Activated B cell treated with CpG ODN at 0.5 μM for 24 hours (primary cell): ENCODE measurements around the gene CCT3. TPM values are rescaled to one million over a fixed set of nuclear protein-coding genes. Genes with fewer than 3 reads are reported as not detected.
A peak's percentile ranks its signal among the peaks of the same experiment; 100 is the strongest.

Source experiments
- ATAC-seq: fragments of 200-7000 bp; cut with Tn5 transposase; one replicate; pipeline ENCODE4 v1.10.0; 2021; ENCODE audit warnings: low read depth, mild to moderate bottlenecking, moderate library complexity
- CTCF ChIA-PET: fragments of 350-600 bp; sonication (Branson Sonifier 250); formaldehyde crosslinking; loops from one replicate; lab custom pipeline; 2021; ENCODE audit warnings: antibody characterized with exemption; lab: Charles Lee
- POLR2A ChIA-PET: fragments of 350-600 bp; sonication (Branson Sonifier 250); formaldehyde crosslinking; loops from one replicate; lab custom pipeline; 2021; ENCODE audit warnings: antibody characterized with exemption; lab: Charles Lee
- DNase-seq: peaks from one replicate; pipeline ENCODE4 v3.0.0; 2022
- H3K27ac Mint-ChIP-seq: one replicate; pipeline ENCODE4 v1.8.0; 2020; ENCODE audit warnings: mixed read lengths
- H3K27me3 Mint-ChIP-seq: one replicate; pipeline ENCODE4 v1.8.0; 2021; ENCODE audit warnings: mixed read lengths
- H3K36me3 Mint-ChIP-seq: one replicate; pipeline ENCODE4 v1.8.0; 2021; ENCODE audit warnings: low read depth, mixed read lengths
- H3K4me1 Mint-ChIP-seq: one replicate; pipeline ENCODE4 v1.8.0; 2021; ENCODE audit warnings: mixed read lengths
- H3K4me3 Mint-ChIP-seq: one replicate; pipeline ENCODE4 v1.8.0; 2020; ENCODE audit warnings: mild to moderate bottlenecking, mixed read lengths
- H3K9me3 Mint-ChIP-seq: one replicate; pipeline ENCODE4 v1.8.0; 2020; ENCODE audit warnings: mixed read lengths
- CTCF ChIP-seq: fragments of 200-600 bp; IDR thresholded peaks from one replicate; pipeline ENCODE4 v1.8.0; 2022; ENCODE audit warnings: antibody characterized with exemption, mild to moderate bottlenecking
- intact Hi-C: fragments of 100-400 bp; cut with micrococcal nuclease; formaldehyde crosslinking; loops from one replicate; pipeline ENCODE4 v1.15.1; 2024
- total RNA-seq: library from RNA; stranded (reverse); gene quantifications from 2 replicates; pipeline ENCODE4 v1.2.3, GENCODE V29; 2022

CCT3 gene
- total RNA-seq, 1 donor from 2014 or later = 260 TPM

DNA sequence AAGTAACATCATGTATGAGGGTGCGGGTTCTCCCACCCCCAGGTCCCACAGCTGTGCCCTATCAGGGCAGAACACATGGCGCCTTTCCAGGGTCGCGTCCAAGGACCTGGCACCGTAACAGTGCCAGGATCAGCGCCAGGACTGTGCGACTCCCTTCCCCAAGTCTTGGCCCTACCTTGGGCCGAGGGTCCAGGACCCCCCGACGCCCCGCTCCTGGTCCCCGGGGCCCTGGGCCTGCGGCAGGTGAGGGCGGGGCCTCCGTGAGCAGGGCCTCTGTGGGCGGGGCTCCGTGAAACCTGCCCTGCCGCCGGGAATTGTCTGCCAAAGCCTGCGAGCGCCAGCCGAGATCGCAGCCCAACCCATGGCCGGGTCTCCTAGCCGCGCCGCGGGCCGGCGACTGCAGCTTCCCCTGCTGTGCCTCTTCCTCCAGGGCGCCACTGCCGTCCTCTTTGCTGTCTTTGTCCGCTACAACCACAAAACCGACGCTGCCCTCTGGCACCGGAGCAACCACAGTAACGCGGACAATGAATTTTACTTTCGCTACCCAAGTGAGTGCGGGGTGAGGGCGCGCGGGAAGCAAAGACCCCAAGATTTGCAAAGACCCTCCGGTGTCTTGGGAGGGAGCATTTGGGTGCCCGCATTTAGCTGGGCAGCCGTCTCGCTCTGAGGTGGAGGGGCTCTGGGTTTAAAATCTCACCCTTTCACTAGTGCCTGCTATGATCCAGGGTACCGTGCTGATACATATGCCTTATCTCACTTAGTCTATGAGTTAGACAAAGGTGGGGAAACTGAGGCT is 31.0 kb upstream of the CCT3 start, which contains the start of gene RHBG:
Gene RHBG, plus strand, starts transcription at position 323 of the 796 bp plus-strand sequence. Its CDS starts 39 bp downstream, at position 362.
- ChIA-PET POLR2A (no interaction called here), CTCF (no interaction called here)
- H3K4me3 Mint-ChIP-seq = peak within 1 kb of the TSS; percentile 63
- H3K36me3 Mint-ChIP-seq = no peaks in the 10 kb centered on the region
- DNase-seq (no peak), ATAC-seq (peak; percentile 45)
- H3K27me3 Mint-ChIP-seq = peaks cover 46% of the 10 kb centered on the region
- H3K4me1 Mint-ChIP-seq = peaks cover 4% of the 10 kb centered on the region
- H3K9me3 Mint-ChIP-seq = no peaks in the 10 kb centered on the region
- no peak for TF ChIP-seq CTCF
- no peak within 1 kb of the TSS for H3K27ac Mint-ChIP-seq
- intact Hi-C loops = no loop called here

- Mint-ChIP-seq H3K9me3 (no peaks in the 10 kb centered on the region), H3K27me3 (peaks cover 49% of the 10 kb centered on the region), H3K36me3 (no peaks in the 10 kb centered on the region), H3K4me3 (no peak overlapping the region), H3K27ac (no peak overlapping the region), H3K4me1 (peaks cover 4% of the 10 kb centered on the region)
- ChIA-PET CTCF (no interaction called here), POLR2A (no interaction called here)
- intact Hi-C loops = no loop called here
- ATAC-seq (no peak), DNase-seq (no peak)
- TF ChIP-seq CTCF = no peak
Measured at GRCh38 chr1:156368157-156368658, 30.1 kb upstream of the CCT3 start.

- no peak overlapping the region for H3K4me3 Mint-ChIP-seq
- H3K9me3 Mint-ChIP-seq = no peaks in the 10 kb centered on the region
- intact Hi-C loops = no loop called here
- H3K36me3 Mint-ChIP-seq = no peaks in the 10 kb centered on the region
- TF ChIP-seq CTCF = no peak
- CTCF ChIA-PET = no interaction called here
- POLR2A ChIA-PET = interaction anchor here (0.6 kb wide), 1 partner anchor 102 kb away, joined by 4 read pairs; no protein-coding TSS in a partner anchor
- peaks cover 48% of the 10 kb centered on the region for H3K27me3 Mint-ChIP-seq
- ATAC-seq (no peak), DNase-seq (no peak)
- no peak overlapping the region for H3K27ac Mint-ChIP-seq
- H3K4me1 Mint-ChIP-seq = peaks cover 4% of the 10 kb centered on the region
Measured at GRCh38 chr1:156367383-156368156, 29.5 kb upstream of the CCT3 start.

DNA sequence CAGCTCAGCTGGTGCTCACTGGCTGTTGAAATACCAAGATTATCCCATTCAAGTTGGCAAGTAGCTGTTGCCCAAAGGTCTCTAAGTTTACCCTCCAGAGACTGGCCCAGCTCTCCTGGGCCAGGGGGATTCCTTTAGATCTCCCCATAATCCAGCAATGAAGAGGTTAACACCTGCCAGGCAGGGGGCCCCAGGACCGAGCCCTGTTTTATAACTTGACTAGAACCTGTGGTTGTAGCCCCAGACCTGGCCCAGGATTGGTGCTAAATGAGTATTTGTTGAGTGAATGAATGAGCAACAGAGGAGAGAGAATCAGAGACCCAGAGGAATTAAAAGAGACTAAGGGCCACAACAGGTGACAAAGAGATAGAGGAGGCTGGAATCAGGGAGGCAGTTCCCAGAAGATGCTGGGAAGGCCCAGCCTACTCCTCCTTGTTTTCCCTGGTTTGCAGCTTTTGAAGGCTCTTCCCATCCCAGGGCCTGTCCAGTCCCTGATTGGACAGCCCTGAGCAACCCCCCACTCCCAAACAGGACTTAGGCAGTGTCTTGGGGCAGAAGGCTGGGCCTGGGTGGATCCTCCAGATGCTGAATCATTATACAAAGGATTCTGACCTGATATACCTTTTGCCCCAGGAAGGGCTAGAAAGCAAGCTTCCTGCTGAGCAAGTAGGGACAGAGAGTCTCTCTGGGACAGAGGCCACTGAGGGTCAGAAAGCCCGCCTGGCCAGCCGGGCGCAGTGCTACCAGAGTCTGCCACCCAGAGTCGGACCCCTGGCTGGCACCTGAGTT is 28.5 kb upstream of the CCT3 start:
- ATAC-seq (no peak), DNase-seq (no peak)
- Mint-ChIP-seq H3K27me3 (peaks cover 42% of the 10 kb centered on the region), H3K4me1 (peaks cover 4% of the 10 kb centered on the region), H3K36me3 (no peaks in the 10 kb centered on the region), H3K9me3 (no peaks in the 10 kb centered on the region), H3K27ac (no peak overlapping the region), H3K4me3 (no peak overlapping the region)
- no peak for TF ChIP-seq CTCF
- intact Hi-C loops = no loop called here
- POLR2A ChIA-PET = interaction anchor here (0.6 kb wide), 1 partner anchor 103 kb away, joined by 4 read pairs; no protein-coding TSS in a partner anchor
- CTCF ChIA-PET = no interaction called here
